C4-2B (cell line): Measurements from ENCODE around the gene PTPRM.

Source experiments
- CTCF ChIP-seq: fragments of 450-650 bp; conservative IDR thresholded peaks from 2 replicates; pipeline ENCODE4 v1.5.1; 2017; ENCODE audit warnings: mild to moderate bottlenecking
- ZFX ChIP-seq: fragments of 450-650 bp; IDR thresholded peaks from 2 replicates; pipeline ENCODE4 v1.6.1; 2017

GRCh38 chr18:7601936-7602335 lies 34.8 kb downstream of the PTPRM start:
- TF ChIP-seq CTCF, result no peak
- TF ChIP-seq ZFX, result no peak
